Esophagus muscularis mucosa (tissue), 4 donors: Measurements from ENCODE around the gene UNC45B. TPM values are rescaled to one million over a fixed set of nuclear protein-coding genes. Genes with fewer than 3 reads are reported as not detected.
"Not testable (repeated sequence)": the region's sequence is repeated elsewhere in the genome, so short reads cannot be mapped to it uniquely, and the experiment has no call there.

Experiments
- DNase-seq: peaks from one replicate; pipeline ENCODE4 v3.0.0-alpha.2; 2017; ENCODE audit errors: extremely low spot score
- H3K27ac ChIP-seq, 4 donors: fragments of 200-600 bp; sonication (generic); replicated peaks in 1 of 4; 1 replicate in 3 of 4; 2 replicates in 1 of 4; pipeline ENCODE4 v1.5.1; 2016 to 2019; ENCODE audit warnings: mild to moderate bottlenecking in 1 of 4
- H3K27me3 ChIP-seq, 4 donors: fragments of 200-600 bp; sonication (generic); one replicate each; pipeline versions ENCODE4 v1.5.1 to v1.6.0; 2016 to 2019
- H3K36me3 ChIP-seq, 4 donors: fragments of 200-600 bp; sonication (generic); one replicate each; pipeline ENCODE4 v1.5.1; 2016 to 2019
- H3K4me1 ChIP-seq, 4 donors: fragments of 200-600 bp; sonication (generic); one replicate each; pipeline ENCODE4 v1.5.1; 2016 to 2019
- H3K4me3 ChIP-seq, 4 donors: fragments of 200-600 bp; sonication (generic); 1 replicate in 2 of 4; 2 replicates in 2 of 4; pipeline ENCODE4 v1.5.1; 2016 to 2019; ENCODE audit warnings: mild to moderate bottlenecking in 4 of 4, moderate library complexity in 1 of 4
- H3K9me3 ChIP-seq, 4 donors: fragments of 200-600 bp; sonication (generic); 1 replicate in 3 of 4; 2 replicates in 1 of 4; pipeline ENCODE4 v1.5.1; 2016 to 2019
- CTCF ChIP-seq, 3 experiments: fragments of 200-600 bp in 2 of 3; fragments of 450-650 bp in 1 of 3; sonication (generic) in 2 of 3; IDR thresholded peaks; one replicate each; pipeline ENCODE4 v1.5.1; 2017 to 2019; ENCODE audit warnings: antibody characterized with exemption in 3 of 3, mild to moderate bottlenecking in 2 of 3, moderate library complexity in 1 of 3
- EP300 ChIP-seq: sonication (generic); formaldehyde crosslinking; IDR thresholded peaks from one replicate; pipeline ENCODE4 v1.6.1; 2017; ENCODE audit warnings: antibody characterized with exemption
- POLR2A ChIP-seq: fragments of 450-650 bp; IDR thresholded peaks from one replicate; pipeline ENCODE4 v1.6.1; 2017; ENCODE audit warnings: antibody characterized with exemption, moderate library complexity, mild to moderate bottlenecking, low read depth
- POLR2AphosphoS5 ChIP-seq, 2 donors: sonication (generic); formaldehyde crosslinking; IDR thresholded peaks; one replicate each; pipeline ENCODE4 v1.6.1; 2017; ENCODE audit warnings: antibody characterized with exemption in 2 of 2
- WGBS: methylation state at CpG from one replicate; pipeline ENCODE4 v1.1.5; 2018; 5-methylcytosine and 5-hydroxymethylcytosine counted together
- intact Hi-C: fragments of 100-400 bp; cut with DNase I; formaldehyde crosslinking; loops from one replicate; pipeline ENCODE4 v1.15.1; 2023
- total RNA-seq, 4 donors: library from RNA; depleted of rRNA; stranded (reverse); fragments of >200 nt; gene quantifications; one replicate each; pipeline versions ENCODE4 v1.1.0 to v1.2.1, GENCODE V29; 2016

Gene UNC45B
- total RNA-seq, 4 donors from 2014 or later: under 0.01 to 0.23 (median 0.06) TPM; not detected in 1

GRCh38 chr17:35103271-35103670 is 44.3 kb upstream of the UNC45B start:
- 92% methylated on average over 5 of the region's 5 CpGs for WGBS
- intact Hi-C loops: no loop called here

GRCh38 chr17:35104844-35105450 is 42.7 kb upstream of the UNC45B start:
- no peak overlapping the region for H3K4me3 ChIP-seq
- DNase-seq: no peak
- H3K27me3 ChIP-seq: no peaks in the 10 kb centered on the region
- 97% methylated on average over 5 of the region's 5 CpGs for WGBS
- H3K36me3 ChIP-seq: peaks cover 10 to 73% (median 54%) of the 10 kb centered on the region in 4 donors
- no peak overlapping the region for H3K27ac ChIP-seq
- intact Hi-C loops: no loop called here
- TF ChIP-seq POLR2A (no peak), POLR2AphosphoS5 (IDR thresholded peaks at IDR 0.05) (no peak), CTCF (IDR thresholded peaks at IDR 0.05) (no peak), EP300 (no peak)
- H3K9me3 ChIP-seq: no peaks in the 10 kb centered on the region
- no peaks in the 10 kb centered on the region for H3K4me1 ChIP-seq

More at GRCh38 chr17:35103271-35103670, 44.3 kb upstream of the UNC45B start:
- Histone ChIP-seq H3K27ac (no peak overlapping the region), H3K4me1 (no peaks in the 10 kb centered on the region), H3K36me3 (peaks cover 17 to 90% (median 64%) of the 10 kb centered on the region in 4 donors), H3K4me3 (no peak overlapping the region), H3K9me3 (no peaks in the 10 kb centered on the region), H3K27me3 (no peaks in the 10 kb centered on the region)
- TF ChIP-seq POLR2AphosphoS5 (IDR thresholded peaks at IDR 0.05): no peak
- no peak for TF ChIP-seq EP300
- TF ChIP-seq POLR2A: no peak
- no peak for TF ChIP-seq CTCF (IDR thresholded peaks at IDR 0.05)
- DNase-seq: no peak

- intact Hi-C loops, H3K27me3 ChIP-seq, H3K9me3 ChIP-seq, H3K27ac ChIP-seq, H3K4me3 ChIP-seq, DNase-seq, H3K4me1 ChIP-seq: not testable (repeated sequence)
- H3K36me3 ChIP-seq: peaks cover 0 to 16% (median 7%) of the 10 kb centered on the region in 4 donors
- 96% methylated on average over 17 of the region's 17 CpGs for WGBS
Measured at GRCh38 chr17:35110791-35111190, 36.8 kb upstream of the UNC45B start.

- TF ChIP-seq POLR2AphosphoS5 (IDR thresholded peaks at IDR 0.05) (no peak), CTCF (IDR thresholded peaks at IDR 0.05) (no peak), POLR2A (no peak)
- Histone ChIP-seq H3K4me1 (peaks cover 16 to 39% (median 21%) of the 10 kb centered on the region in 4 donors), H3K4me3 (no peak overlapping the region), H3K27me3 (no peaks in the 10 kb centered on the region), H3K36me3 (no peaks in the 10 kb centered on the region), H3K27ac (no peak overlapping the region), H3K9me3 (no peaks in the 10 kb centered on the region)
- intact Hi-C loops: no loop called here
- no peak for DNase-seq
- WGBS: 80% methylated on average over 12 of the region's 12 CpGs
Measured at GRCh38 chr17:35116845-35117244, 30.8 kb upstream of the UNC45B start.

- intact Hi-C loops: loop anchor here (2.0 kb wide), 1 partner anchor 119 kb away; no protein-coding TSS in a partner anchor
- Histone ChIP-seq H3K27me3 (no peaks in the 10 kb centered on the region), H3K4me3 (no peak overlapping the region), H3K9me3 (no peaks in the 10 kb centered on the region), H3K27ac (no peak overlapping the region), H3K36me3 (no peaks in the 10 kb centered on the region), H3K4me1 (peaks cover 16 to 39% (median 21%) of the 10 kb centered on the region in 4 donors)
- no peak for DNase-seq
- TF ChIP-seq POLR2AphosphoS5 (IDR thresholded peaks at IDR 0.05): no peak
- no peak for TF ChIP-seq EP300
- no peak for TF ChIP-seq CTCF (IDR thresholded peaks at IDR 0.05)
- TF ChIP-seq POLR2A: no peak
Measured at GRCh38 chr17:35117984-35118383, 29.6 kb upstream of the UNC45B start.
